ENCODE data around the gene CYP8B1.
"Not testable (repeated sequence)": the region's sequence is repeated elsewhere in the genome, so short reads cannot be mapped to it uniquely, and the experiment has no call there.

The CYP8B1 gene

GRCh38 chr3:42884324-42884723, 8.6 kb upstream of the CYP8B1 start:
- no peak for DNase-seq

- DNase-seq, result not testable (repeated sequence)
These were observed 7.7 kb upstream of the CYP8B1 start for GRCh38 chr3:42883251-42883930.

- DNase-seq, result peak; percentile 66
These were observed 5.1 kb upstream of the CYP8B1 start for GRCh38 chr3:42880601-42881451.

GRCh38 chr3:42880183-42880582, 4.5 kb upstream of the CYP8B1 start:
- no peak for DNase-seq

- no peak for DNase-seq
These were observed 2.2 kb upstream of the CYP8B1 start for GRCh38 chr3:42877881-42878280.

- DNase-seq, result no peak
These were observed 1.5 kb upstream of the CYP8B1 start for GRCh38 chr3:42876940-42877720.

- DNase-seq, result no peak
These were observed 722 bp upstream of the CYP8B1 start for GRCh38 chr3:42876401-42876800.

GRCh38 chr3:42874749-42875148, 930 bp downstream of the CYP8B1 start:
- DNase-seq, result no peak

- DNase-seq, result no peak
These were observed 2.3 kb downstream of the CYP8B1 start for GRCh38 chr3:42873221-42873982.

GRCh38 chr3:42872718-42873117, 3.0 kb downstream of the CYP8B1 start:
- no peak for DNase-seq

- no peak for DNase-seq
These were observed 4.0 kb downstream of the CYP8B1 start for GRCh38 chr3:42871592-42872196.

- no peak for DNase-seq
These were observed 6.8 kb downstream of the CYP8B1 start for GRCh38 chr3:42868841-42869240.

GRCh38 chr3:42867138-42867537, 8.5 kb downstream of the CYP8B1 start:
- DNase-seq, result no peak

GRCh38 chr3:42865256-42865655, 10.4 kb downstream of the CYP8B1 start:
- DNase-seq, result no peak

- no peak for DNase-seq
These were observed 11.2 kb downstream of the CYP8B1 start for GRCh38 chr3:42864321-42864950.

GRCh38 chr3:42856544-42856943, 19.1 kb downstream of the CYP8B1 start:
- no peak for DNase-seq

GRCh38 chr3:42855547-42856380, 19.9 kb downstream of the CYP8B1 start:
- DNase-seq, result no peak

GRCh38 chr3:42855219-42855546, 20.5 kb downstream of the CYP8B1 start:
- DNase-seq, result no peak

GRCh38 chr3:42853739-42854302, 21.9 kb downstream of the CYP8B1 start:
- peak; percentile 93 for DNase-seq

- DNase-seq, result no peak
These were observed 22.6 kb downstream of the CYP8B1 start for GRCh38 chr3:42853056-42853455.

GRCh38 chr3:42852441-42852840, 23.2 kb downstream of the CYP8B1 start:
- no peak for DNase-seq

Data from SHP77 treated with DMSO at 0.1 percent for 48 hours (cell line).